ENCODE results near the gene EXT2.

DNA sequence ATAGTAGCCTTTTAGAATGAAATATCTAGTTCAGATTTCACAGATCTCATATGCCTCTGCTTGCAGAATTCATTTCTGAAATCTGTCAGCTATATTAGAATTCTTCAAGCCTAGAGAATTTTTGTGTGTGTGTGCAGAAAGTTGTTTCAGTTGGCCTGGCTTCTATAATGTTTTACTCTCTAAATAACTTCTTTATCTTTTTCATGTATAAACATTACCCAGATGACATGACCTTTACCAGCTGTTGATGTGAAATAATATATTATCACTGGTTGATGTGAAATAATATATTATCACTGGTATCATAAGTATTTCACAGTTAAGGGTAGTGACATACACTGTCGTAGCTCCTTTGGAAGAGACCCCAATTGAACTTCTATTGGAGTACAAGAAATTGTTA is 141.7 kb downstream of the EXT2 start:
- TF ChIP-seq, protein P1, sequence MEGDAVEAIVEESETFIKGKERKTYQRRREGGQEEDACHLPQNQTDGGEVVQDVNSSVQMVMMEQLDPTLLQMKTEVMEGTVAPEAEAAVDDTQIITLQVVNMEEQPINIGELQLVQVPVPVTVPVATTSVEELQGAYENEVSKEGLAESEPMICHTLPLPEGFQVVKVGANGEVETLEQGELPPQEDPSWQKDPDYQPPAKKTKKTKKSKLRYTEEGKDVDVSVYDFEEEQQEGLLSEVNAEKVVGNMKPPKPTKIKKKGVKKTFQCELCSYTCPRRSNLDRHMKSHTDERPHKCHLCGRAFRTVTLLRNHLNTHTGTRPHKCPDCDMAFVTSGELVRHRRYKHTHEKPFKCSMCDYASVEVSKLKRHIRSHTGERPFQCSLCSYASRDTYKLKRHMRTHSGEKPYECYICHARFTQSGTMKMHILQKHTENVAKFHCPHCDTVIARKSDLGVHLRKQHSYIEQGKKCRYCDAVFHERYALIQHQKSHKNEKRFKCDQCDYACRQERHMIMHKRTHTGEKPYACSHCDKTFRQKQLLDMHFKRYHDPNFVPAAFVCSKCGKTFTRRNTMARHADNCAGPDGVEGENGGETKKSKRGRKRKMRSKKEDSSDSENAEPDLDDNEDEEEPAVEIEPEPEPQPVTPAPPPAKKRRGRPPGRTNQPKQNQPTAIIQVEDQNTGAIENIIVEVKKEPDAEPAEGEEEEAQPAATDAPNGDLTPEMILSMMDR (conservative IDR thresholded peaks at IDR 0.05 in 1 of 2, IDR thresholded peaks at IDR 0.05 in 1 of 2; ENCODE audit: low read depth in 1 of 2, low read length in 2 of 2) = no peak
- TF ChIP-seq EZH2 (IDR thresholded peaks at IDR 0.05; ENCODE audit: low read length, missing control alignments) = no peak
